HepG2 (cell line): ENCODE data around the gene OSBPL8.

ENCODE experiments used
- GABPA ChIP-seq, 2 experiments: IDR thresholded peaks; 2 replicates each; pipeline ENCODE4 v1.6.1; 2011 to 2016; ENCODE audit warnings: low read depth in 2 of 2, low read length in 1 of 2, missing biosample characterization in 1 of 2, missing genetic modification characterization in 1 of 2
- ZZZ3 ChIP-seq: sonication (generic); formaldehyde crosslinking; IDR thresholded peaks from 2 replicates; pipeline ENCODE4 v1.4.0; 2020; ENCODE audit warnings: missing genetic modification reagents, mild to moderate bottlenecking, borderline replicate concordance

DNA sequence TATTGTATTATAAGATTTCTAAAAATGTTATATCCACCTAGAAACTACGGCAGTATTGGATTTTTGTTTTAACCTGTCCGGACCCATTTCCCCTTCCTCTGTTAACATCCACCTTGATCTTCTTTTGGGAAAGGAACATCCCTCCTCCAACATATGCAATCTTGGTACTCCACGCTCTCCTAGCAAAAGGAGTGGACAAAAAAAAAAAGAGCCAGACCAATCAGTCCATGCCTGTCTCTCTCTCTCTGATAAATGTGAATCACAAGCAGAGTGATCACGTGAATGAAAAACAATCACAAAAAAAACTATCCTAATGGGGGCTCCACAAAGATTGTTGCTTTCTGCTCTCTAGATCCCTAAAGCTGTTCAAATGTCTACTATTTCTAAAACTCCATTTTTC, 27.1 kb downstream of the OSBPL8 start:
- TF ChIP-seq ZZZ3 (no peak), GABPA (IDR thresholded peaks at IDR 0.05; ENCODE audit: low read depth, low read length) (no peak), GABPA (CRISPR knock-in tag; IDR thresholded peaks at IDR 0.05; ENCODE audit: low read depth) (no peak)
